M059J (cell line): ENCODE measurements around the gene ZNF410. TPM values are rescaled to one million over a fixed set of nuclear protein-coding genes. Genes with fewer than 3 reads are reported as not detected.
"Not testable (repeated sequence)": the region's sequence is repeated elsewhere in the genome, so short reads cannot be mapped to it uniquely, and the experiment has no call there.

Source experiments
- DNase-seq: peaks from one replicate; pipeline ENCODE4 v3.0.0-alpha.2; 2012; ENCODE audit warnings: low read depth
- total RNA-seq: library from RNA; depleted of rRNA; stranded (reverse); fragments of >200 nt; shearing (Covaris generic); gene quantifications from 2 replicates; pipeline ENCODE4 v1.2.3, GENCODE V29; 2014

ZNF410 gene
- total RNA-seq, 1 experiment from 2014 or later, result 85.0 TPM

DNA sequence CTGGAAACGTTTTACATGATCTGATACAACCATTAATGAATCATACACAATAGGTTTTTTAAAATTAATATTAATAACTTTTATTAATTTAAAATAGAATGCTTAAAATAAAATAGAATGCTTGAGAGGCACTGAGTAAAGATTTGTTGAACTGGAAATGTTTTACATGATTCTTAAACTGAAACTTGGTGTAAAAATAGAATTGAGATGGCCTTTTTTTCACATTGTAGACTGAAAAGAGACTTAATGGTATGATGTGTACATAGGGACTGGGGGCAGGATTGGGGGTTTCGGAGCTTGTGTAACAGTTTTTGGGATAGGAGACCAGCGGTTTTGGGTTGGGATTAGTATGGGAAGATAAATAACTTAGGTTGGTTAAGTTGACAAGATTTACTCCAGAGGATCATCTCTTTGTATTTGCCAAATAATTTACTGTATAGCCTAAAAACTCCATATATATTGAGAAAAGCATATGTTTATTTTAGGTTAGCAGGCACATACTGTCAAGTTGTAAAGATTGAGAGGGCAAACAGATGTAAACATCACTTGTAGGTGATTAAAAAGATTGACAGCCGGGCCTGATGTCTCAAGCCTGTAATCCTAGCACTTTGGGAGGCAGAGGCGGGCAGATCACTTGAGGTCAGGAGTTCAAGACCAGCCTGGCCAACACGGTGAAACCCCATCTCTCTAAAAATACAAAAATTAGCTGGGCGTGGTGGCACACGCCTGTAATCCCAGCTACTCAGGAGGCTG, 2.0 kb upstream of the ZNF410 start:
- no peak for DNase-seq

- DNase-seq, result no peak
These were observed 608 bp downstream of the ZNF410 start for GRCh38 chr14:73887318-73887616.

DNA sequence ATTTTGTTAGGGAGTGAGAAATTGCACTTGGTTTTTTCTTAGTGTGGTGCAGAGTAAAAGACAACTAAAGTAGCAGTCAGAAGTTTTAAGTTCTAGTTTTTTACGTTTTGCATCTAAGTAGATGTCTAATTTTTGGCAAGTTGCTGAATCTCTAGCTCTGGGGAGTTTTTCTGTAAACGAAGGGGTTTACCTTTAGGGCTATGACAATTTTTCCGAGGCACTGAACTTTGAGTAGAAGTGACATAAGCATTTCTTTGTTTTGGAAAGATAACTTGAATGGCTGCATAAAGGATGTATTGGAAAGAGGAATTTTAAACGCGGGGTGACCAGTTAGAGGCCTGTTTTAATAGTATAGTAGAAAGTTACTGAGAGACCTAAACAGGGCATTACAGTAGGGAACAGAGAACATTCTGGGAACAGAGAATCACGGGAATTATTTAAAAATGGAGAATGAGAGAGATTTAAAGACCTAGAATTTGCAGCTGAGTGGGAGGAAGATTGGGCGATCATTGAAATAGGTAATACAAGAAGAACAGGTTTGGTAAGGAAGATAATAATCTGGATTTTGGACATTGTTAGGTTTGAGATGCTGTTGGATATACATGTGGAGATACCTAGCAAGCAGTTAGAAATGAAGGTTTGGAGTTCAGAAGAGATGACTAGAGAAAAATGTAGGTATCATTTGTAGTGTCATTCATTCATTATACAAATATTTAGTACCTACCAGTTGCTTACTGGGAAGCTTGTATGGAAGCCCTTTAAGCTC, 1.2 kb downstream of the ZNF410 start:
- DNase-seq, result no peak

GRCh38 chr14:73888460-73888725, 1.7 kb downstream of the ZNF410 start:
- no peak for DNase-seq

- no peak for DNase-seq
These were observed 2.3 kb downstream of the ZNF410 start for GRCh38 chr14:73888971-73889370.

GRCh38 chr14:73889376-73889775, 2.7 kb downstream of the ZNF410 start:
- DNase-seq, result no peak

GRCh38 chr14:73894180-73894687, 7.6 kb downstream of the ZNF410 start:
- DNase-seq, result not testable (repeated sequence)

- DNase-seq, result no peak
These were observed 9.3 kb downstream of the ZNF410 start for GRCh38 chr14:73895939-73896338.

- DNase-seq, result no peak
These were observed 9.9 kb downstream of the ZNF410 start for GRCh38 chr14:73896521-73896920.

DNA sequence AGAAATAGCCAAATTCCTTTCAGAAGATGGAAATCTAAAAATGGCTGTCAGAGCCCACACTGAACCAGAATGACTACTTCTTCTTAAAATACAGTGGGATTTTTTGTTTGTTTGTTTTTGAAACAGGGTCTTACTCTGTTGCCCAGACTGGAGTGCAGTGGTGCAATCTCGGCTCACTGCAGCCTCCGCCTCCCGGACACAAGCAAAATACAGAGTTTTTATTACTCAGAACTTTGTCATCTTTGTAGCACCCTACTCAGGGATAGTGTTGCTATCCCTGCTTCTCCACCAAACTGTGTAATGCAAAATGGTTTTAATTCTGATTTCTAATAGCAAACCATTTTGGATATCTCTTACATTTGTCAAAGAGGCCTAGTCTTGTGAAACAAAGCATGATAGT, 16.4 kb downstream of the ZNF410 start:
- no peak for DNase-seq

DNA sequence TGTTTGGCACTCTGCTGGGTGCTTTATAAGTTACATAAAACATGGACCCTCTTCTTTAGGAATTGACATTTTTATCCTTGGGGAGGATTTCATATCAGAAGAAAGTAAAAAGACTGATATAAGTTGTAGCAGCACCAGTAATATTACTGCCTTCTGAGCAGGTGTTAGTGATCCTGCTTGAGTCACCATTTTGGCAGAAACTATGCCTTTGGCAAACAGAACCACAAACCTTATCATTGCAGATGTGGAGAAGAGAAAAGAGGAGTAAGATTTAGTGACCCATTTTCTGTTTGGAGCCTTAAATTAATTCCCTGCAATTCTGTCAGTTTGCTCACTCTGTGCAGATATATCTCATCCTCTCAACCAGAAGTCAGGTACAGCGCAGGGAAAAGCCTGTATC, 23.0 kb downstream of the ZNF410 start:
- DNase-seq, result no peak

DNA sequence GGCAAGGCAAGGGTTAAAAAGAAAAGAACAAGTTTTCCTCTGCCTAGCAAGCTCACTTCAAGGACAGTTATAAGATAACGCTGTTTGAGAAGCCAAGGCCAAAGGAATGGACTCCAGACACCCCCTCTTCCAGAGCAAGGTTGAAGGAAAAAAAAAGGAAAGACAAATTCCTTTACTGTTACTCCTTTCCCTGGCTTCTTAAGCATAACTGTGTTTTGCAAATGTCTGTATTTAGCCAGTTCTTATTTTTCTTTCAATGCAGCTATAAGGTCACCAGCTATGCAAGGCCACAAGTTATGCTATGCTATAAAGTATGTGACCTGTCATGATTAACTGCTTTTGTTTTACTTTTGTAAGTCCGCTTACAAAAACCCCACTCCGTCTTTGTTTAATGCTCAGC, 26.6 kb downstream of the ZNF410 start:
- no peak for DNase-seq

- no peak for DNase-seq
These were observed 29.7 kb downstream of the ZNF410 start for GRCh38 chr14:73916324-73916723.

DNA sequence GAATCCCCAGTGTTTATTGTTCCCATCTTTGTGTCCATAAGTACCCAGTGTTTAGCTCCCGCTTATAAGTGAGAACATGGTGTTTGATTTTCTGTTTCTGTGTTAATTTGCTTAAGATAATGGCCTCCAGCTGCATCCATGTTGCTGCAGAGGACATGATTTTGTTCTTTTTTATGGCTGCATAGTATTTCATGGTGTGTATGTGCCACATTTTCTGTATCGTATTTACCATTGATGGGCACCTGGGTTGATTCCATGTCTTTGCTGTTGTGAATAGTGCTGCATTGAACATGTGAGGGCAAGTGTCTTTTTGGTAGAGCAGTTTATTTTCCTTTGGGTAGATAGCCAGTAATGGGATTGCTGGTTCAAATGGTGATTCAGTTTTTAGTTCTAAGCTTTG, 32.8 kb downstream of the ZNF410 start:
- not testable (repeated sequence) for DNase-seq

- DNase-seq, result peak; percentile 8
These were observed 37.7 kb downstream of the ZNF410 start for GRCh38 chr14:73924337-73924736.

DNA sequence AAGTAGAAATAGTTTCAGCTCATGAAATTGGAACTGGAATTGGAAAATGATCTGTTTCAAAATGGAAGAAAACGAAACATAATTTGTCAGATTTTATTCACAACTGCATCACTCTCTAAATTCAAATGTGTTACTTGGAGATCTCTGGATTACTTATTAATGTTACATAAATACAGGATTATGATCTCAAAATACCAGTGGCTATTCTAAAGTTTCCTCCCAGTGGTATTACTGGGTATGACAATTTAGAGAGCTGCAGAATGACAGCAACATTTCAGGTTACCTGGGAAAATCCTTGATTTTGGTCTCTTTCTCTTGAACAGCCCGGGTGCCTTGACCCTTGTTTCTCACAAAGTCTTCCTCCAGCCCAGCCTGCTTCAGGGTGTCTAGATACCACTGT, 49.0 kb downstream of the ZNF410 start:
- DNase-seq, result peak; percentile 22

DNA sequence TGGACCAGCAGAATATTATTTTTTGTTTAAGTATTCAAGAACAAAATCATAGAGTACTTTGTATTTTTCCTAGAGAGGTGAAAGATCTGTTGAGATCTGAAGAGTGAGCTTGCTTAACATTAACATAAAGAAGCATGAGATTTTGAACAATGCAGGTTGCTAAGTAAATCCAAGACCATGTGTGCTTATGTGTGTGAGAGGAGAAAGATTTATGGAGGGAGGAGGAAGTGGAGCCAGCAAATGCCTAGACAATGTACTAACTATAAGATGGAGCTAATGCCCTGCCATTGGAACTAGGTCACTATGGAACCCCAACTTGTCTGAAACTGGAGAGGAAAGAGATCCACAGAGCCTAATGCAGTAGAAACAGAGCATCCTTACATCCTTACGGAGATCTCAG, 49.9 kb downstream of the ZNF410 start:
- no peak for DNase-seq

DNA sequence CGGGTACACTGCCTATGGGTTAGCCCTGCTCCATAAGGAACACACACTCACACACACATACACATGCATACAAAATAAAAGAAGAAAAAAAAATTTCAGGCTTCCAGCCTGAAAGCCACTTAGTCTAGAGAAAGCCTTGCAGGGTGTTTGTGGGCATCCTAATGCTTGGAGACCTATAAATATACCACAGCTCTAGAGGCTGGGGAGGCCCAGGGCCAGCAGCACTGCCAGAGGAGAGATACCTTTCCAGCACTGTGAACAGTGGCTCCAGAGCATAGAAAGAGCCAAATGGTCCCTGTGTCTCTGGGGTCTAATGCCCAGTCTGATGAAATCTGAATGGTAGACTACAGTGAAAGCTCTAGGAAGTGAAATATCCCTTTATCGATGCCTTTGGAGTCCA, 50.4 kb downstream of the ZNF410 start:
- no peak for DNase-seq

GRCh38 chr14:73942180-73942579, 55.5 kb downstream of the ZNF410 start:
- no peak for DNase-seq

DNA sequence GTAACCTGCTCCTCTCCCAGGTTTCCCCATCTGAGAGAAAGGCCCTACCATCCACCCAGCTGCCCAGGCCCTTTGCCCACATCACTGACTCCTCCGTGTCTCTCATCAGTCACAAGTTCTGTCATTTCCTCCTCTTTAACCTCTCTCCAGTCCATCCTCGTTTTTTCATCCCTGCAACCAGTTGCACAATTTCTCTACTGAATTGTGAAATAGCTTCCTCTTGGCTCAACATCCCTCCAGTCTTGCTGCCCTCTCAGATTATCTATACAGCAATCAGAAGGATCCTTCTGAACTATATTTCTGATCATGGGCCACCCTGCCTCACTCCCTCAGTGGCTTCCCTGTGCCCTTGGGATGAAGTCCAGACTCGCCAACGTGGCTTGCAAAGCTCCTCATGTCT, 56.4 kb downstream of the ZNF410 start:
- peak; percentile 52 for DNase-seq

DNA sequence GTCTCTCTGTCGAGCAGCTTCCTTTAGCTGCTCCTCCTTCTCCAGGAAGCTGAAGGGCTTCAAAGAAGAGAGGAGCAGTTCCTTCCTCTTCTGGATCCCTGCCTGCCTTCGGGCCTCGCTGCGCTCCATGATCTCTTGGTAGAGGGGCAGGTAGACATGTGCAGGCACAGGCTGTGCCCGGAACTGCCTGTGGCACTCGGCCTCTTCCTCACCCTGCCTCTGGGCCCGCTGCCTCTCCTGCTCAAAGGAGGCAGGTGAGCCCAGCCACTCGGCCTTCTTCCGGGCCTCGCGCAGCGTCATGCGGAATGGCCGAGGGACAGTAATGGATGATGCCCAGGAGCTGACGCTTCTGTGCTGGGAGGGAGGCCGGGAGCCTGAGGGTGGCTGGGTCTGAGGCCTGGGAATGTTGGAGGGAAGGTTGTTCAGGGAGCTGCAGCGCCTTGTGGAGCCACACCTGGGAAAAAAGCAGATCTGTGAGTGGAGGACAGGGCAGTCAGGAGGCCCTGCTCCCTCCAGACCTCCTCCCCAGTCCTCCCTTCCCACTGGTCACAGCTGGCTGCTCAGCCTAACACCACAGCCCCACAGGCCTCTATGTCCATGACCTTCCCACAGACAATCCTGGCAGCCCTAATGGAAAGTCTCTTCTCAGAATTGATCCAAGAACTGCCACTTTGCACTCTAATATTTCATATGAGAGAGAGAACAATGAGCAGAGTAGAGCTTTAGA, 57.9 kb downstream of the ZNF410 start:
- no peak for DNase-seq

GRCh38 chr14:73945159-73945670, 58.6 kb downstream of the ZNF410 start:
- DNase-seq, result no peak
